ENCODE measurements around the gene TCAP.

The TCAP gene

GRCh38 chr17:39652587-39653315, 12.4 kb upstream of the TCAP start:
- peak; percentile 58 for DNase-seq

GRCh38 chr17:39653316-39653661, 11.9 kb upstream of the TCAP start:
- DNase-seq, result no peak

DNA sequence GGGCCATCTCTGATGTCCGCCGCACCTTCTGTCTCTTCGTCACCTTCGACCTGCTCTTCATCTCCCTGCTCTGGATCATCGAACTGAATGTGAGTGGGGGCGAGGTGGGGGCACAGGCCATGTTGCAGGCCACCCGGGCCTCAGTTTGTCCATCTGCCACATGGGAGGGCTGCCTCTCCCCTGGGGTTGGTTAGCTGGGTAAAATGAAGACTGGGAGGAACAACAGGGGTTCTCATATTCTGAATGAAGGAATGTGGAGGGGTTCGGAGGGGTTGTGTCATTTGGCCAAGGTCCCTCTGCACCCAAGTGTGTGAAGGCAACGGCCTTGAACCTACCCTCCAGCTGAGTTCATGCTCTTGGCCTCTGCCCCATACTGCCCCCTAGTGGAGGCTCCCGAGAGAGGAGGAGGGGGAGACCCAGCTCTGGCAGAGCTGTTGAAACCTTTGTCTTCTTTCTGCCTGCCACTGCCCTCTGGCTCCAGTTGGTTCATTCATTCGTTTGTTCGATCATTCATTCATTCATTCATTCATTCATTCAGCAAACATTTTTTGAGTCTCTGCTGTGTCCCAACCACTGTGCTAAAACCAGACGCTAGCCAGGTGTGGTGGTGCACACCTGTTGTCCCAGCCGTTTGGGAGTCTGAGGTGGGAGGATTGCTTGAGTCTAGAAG, 11.4 kb upstream of the TCAP start:
- peak; percentile 80 for DNase-seq

GRCh38 chr17:39655105-39655504, 10.0 kb upstream of the TCAP start:
- no peak for DNase-seq

- DNase-seq, result no peak
These were observed 6.8 kb upstream of the TCAP start for GRCh38 chr17:39658346-39658745.

DNA sequence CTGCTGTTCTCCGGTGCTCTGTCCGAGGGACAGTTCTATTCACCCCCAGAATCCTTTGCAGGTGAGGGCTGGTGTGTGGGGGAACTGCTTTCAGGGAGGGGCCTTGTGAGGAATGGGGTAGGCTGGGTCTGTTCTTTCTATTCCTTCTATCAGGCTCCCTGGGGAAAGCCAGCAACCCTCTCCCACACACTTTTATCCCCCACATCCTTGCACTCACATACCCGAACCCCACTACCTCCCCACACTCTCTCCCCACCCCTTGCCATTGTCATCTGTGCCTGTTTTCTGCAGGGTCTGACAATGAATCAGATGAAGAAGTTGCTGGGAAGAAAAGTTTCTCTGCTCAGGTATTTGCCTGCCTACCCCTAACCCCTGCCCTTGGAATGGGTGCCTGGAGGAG, 6.4 kb upstream of the TCAP start:
- DNase-seq, result no peak

DNA sequence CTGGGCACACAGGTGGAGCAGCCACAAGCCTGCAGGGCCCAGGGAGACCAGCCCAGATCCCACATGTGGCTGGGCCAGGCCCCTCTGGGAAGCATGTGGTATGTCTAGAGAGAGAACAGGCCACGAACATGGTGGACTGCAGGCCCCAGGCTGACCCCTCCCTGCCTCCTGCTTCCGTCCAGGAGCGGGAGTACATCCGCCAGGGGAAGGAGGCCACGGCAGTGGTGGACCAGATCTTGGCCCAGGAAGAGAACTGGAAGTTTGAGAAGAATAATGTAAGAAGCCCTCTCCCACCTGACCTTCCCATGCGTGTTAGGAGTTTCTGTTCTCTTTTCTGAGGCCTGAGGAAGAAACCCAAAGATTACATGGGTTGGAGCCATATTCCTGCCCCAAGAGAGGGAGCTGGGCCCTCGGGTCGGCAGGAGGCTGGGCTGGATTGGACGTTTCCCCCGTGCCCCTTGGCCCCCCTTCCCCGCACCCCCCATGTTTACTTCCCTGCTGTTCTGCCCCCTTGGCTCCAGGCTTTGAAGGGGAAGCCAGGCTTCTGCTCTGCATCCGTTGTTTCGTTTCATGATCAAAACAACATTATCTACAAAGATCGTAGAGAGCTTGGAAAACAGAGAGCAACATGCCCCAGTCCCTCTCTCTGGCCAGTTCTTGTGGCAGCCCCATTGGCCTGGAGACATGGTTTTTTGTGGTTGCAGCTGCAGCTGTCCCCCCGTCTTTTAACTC, 5.7 kb upstream of the TCAP start:
- DNase-seq, result no peak

DNA sequence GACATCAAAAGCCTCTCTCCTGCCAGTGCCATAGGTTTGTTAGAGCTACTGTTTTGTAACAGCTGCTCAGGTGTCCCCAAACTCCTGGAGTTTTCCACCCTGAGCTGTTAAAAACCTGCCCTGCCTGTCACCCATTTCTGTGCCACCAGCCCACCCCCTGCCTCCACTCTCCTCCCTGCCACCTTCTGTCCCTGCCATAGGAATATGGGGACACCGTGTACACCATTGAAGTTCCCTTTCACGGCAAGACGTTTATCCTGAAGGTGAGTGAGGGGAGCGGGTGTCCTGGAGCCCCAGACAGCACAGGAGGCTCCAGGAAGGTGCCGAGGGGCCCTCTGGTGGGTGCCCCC, 5.2 kb upstream of the TCAP start:
- DNase-seq, result no peak

DNA sequence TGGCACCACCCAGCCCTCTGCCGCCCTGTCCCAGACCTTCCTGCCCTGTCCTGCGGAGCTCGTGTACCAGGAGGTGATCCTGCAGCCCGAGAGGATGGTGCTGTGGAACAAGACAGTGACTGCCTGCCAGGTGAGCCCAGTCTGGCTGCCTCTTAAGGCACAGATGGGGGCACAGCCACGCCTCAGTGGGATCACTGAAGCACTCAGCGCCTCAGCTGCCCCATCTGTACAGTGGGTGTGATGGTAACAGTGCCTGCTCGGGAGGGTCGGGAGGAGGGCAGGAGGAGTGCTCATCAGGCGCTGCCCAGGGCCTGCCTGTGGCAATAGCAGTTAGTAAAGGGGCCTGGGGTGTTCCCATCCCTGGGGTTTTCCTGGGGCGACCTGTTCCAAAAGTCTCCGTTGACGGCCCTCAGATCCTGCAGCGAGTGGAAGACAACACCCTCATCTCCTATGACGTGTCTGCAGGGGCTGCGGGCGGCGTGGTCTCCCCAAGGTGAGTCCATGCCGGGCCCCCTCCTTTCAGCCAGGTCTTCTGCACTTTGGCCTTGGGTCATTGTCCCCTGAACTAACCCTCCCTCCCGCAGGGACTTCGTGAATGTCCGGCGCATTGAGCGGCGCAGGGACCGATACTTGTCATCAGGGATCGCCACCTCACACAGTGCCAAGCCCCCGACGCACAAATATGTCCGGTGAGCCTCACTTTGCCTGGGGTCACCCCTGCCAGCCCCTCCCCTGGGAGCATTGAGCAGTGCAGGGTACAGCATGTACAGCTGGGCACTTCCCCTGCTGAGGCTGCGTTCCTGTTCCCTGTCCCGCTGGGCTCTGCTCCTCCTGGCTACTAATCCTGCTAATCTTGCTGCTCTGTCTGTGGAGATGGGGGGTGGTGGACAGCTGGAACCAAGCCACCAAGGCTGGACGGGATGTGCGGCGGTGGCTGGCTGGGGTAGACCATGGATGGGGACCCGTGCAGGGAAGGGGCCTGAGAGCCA, 4.5 kb upstream of the TCAP start:
- DNase-seq, result peak; percentile 96

GRCh38 chr17:39661744-39662541, 3.2 kb upstream of the TCAP start:
- DNase-seq, result peak; percentile 63

- DNase-seq, result no peak
These were observed 2.4 kb upstream of the TCAP start for GRCh38 chr17:39662551-39663339.

GRCh38 chr17:39663340-39663687, 1.8 kb upstream of the TCAP start:
- DNase-seq, result peak; percentile 53

GRCh38 chr17:39663688-39664580, 1.2 kb upstream of the TCAP start:
- DNase-seq, result peak; percentile 69

DNA sequence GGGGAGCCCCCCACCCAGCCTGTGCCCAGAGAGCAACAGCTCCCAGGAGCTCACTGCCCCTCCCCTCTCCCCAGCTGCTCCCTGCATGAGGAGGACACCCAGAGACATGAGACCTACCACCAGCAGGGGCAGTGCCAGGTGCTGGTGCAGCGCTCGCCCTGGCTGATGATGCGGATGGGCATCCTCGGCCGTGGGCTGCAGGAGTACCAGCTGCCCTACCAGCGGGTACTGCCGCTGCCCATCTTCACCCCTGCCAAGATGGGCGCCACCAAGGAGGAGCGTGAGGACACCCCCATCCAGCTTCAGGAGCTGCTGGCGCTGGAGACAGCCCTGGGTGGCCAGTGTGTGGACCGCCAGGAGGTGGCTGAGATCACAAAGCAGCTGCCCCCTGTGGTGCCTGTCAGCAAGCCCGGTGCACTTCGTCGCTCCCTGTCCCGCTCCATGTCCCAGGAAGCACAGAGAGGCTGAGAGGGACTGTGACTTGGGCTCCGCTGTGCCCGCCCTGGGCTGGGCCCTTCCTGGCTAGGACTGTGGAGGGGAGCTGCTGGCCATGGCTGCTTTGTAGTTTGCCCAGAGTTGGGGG, 584 bp downstream of the TCAP start:
- DNase-seq, result peak; percentile 51

- DNase-seq, result no peak
These were observed 1.1 kb downstream of the TCAP start for GRCh38 chr17:39666231-39666600.

DNA sequence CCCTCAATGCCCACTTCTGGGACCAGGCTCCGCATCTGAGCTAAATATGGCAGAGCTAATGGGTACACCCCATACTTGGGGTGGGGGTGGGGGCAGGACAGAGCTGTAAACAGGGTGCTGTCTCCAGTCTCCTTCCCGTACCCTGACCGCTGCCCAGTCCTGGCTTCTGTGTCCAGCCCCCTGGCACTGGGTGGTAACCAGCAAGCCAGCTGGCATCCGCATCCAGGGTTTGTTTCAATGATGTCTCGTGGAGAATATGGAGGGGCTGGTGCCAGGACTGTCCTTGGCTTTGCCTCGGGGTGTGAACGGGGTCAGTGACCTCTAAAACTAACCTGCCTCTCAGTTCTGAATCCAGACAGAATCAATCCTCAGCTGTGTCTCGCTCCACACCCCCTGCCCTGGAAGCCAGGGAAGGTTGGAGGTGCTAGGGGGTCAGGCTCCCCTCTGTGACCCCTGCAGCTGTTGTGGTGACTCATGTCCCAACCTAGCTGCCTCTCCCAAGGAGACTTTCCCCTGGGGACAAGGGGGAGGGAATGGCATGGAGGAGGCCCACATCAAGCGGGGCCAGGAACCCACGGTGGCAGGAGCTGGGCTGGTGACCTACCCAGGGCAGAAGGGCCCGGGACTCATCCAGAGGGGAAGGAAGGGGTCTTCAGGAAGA, 1.6 kb downstream of the TCAP start:
- DNase-seq, result peak; percentile 46

- DNase-seq, result peak; percentile 79
These were observed 2.3 kb downstream of the TCAP start for GRCh38 chr17:39667262-39667944.
